Stimulated activated CD4-positive, alpha-beta T cell treated with anti-CD3 and anti-CD28 coated beads, Interleukin-1b, Interleukin-23, amount 100 ng/mL, for 24 hours (primary cell): ENCODE measurements around the gene TRIM44.
"Not testable (repeated sequence)": the region's sequence is repeated elsewhere in the genome, so short reads cannot be mapped to it uniquely, and the experiment has no call there.

Source experiments
- DNase-seq, 4 experiments: peaks; one replicate each; pipeline ENCODE4 v3.0.0-alpha.2; 2020; ENCODE audit warnings: low read depth in 4 of 4, low spot score in 1 of 4

TRIM44 gene

GRCh38 chr11:35812828-35813227, 150.3 kb downstream of the TRIM44 start:
- DNase-seq: no peak

GRCh38 chr11:35814081-35814695, 151.6 kb downstream of the TRIM44 start:
- no peak for DNase-seq

- DNase-seq: no peak
Observed at GRCh38 chr11:35814720-35815305, 152.2 kb downstream of the TRIM44 start.

- DNase-seq: no peak
Observed at GRCh38 chr11:35815556-35816315, 153.2 kb downstream of the TRIM44 start.

GRCh38 chr11:35820614-35821013, 158.0 kb downstream of the TRIM44 start:
- no peak for DNase-seq

GRCh38 chr11:35822815-35823495, 160.4 kb downstream of the TRIM44 start:
- DNase-seq: no peak

- DNase-seq: no peak
Observed at GRCh38 chr11:35823742-35824298, 161.2 kb downstream of the TRIM44 start.

GRCh38 chr11:35825386-35825785, 162.8 kb downstream of the TRIM44 start:
- DNase-seq: no peak

- DNase-seq: no peak
Observed at GRCh38 chr11:35826006-35826405, 163.4 kb downstream of the TRIM44 start.

GRCh38 chr11:35826949-35827348, 164.4 kb downstream of the TRIM44 start:
- no peak for DNase-seq

GRCh38 chr11:35836205-35836604, 173.6 kb downstream of the TRIM44 start:
- DNase-seq: no peak

- DNase-seq: no peak
Observed at GRCh38 chr11:35838071-35838470, 175.5 kb downstream of the TRIM44 start.

GRCh38 chr11:35838697-35839367, 176.3 kb downstream of the TRIM44 start:
- DNase-seq: not testable (repeated sequence)

- DNase-seq: no peak
Observed at GRCh38 chr11:35839368-35840161, 177.0 kb downstream of the TRIM44 start.

- no peak for DNase-seq
Observed at GRCh38 chr11:35841733-35842132, 179.2 kb downstream of the TRIM44 start.

GRCh38 chr11:35842958-35843357, 180.4 kb downstream of the TRIM44 start:
- DNase-seq: no peak

- DNase-seq: no peak
Observed at GRCh38 chr11:35844579-35844978, 182.0 kb downstream of the TRIM44 start.

GRCh38 chr11:35845860-35846259, 183.3 kb downstream of the TRIM44 start:
- no peak for DNase-seq

- no peak for DNase-seq
Observed at GRCh38 chr11:35846874-35847273, 184.3 kb downstream of the TRIM44 start.

GRCh38 chr11:35847473-35847872, 184.9 kb downstream of the TRIM44 start:
- DNase-seq: no peak
